Kidney (tissue), 14 donors: Measurements from ENCODE around the gene PFKFB4. TPM values are rescaled to one million over a fixed set of nuclear protein-coding genes. Genes with fewer than 3 reads are reported as not detected.

Source experiments
- DNase-seq, 5 donors: peaks; one replicate each; pipeline ENCODE4 v3.0.0-alpha.2; 2013 to 2020
- FAIRE-seq: peaks from 2 replicates; lab custom pipeline; 2012; peaks lifted over from hg19 to GRCh38; lab: Jason Lieb, UNC
- H3K27ac ChIP-seq, 2 donors: one replicate each; pipeline ENCODE4 v1.7.0; 2013; ENCODE audit warnings: low read depth in 2 of 2, low read length in 2 of 2, inconsistent platforms in 1 of 2
- H3K27me3 ChIP-seq: one replicate; pipeline ENCODE4 v1.7.1; 2013; ENCODE audit warnings: low read length, inconsistent platforms; ENCODE audit not compliant: control insufficient read depth, insufficient read depth
- H3K36me3 ChIP-seq, 3 donors: one replicate each; pipeline versions ENCODE4 v1.7.0 to v1.7.1; 2013; ENCODE audit warnings: low read length in 3 of 3, control low read depth in 1 of 3, inconsistent platforms in 1 of 3; ENCODE audit not compliant: insufficient read depth in 3 of 3, control insufficient read depth in 2 of 3
- H3K4me1 ChIP-seq, 3 donors: one replicate each; pipeline versions ENCODE4 v1.7.0 to v1.7.1; 2013; ENCODE audit warnings: low read length in 3 of 3, inconsistent platforms in 1 of 3, low read depth in 1 of 3; ENCODE audit not compliant: control insufficient read depth in 2 of 3, insufficient read depth in 2 of 3
- H3K4me3 ChIP-seq, 3 donors: one replicate each; pipeline versions ENCODE4 v1.7.0 to v1.8.1; 2013; ENCODE audit warnings: low read length in 3 of 3, control low read depth in 1 of 3, inconsistent platforms in 1 of 3
- H3K9ac ChIP-seq, 3 donors: one replicate each; pipeline versions ENCODE4 v1.7.0 to v1.7.1; 2013; ENCODE audit warnings: low read length in 3 of 3, control low read depth in 1 of 3, inconsistent platforms in 1 of 3
- H3K9me3 ChIP-seq, 3 donors: one replicate each; pipeline versions ENCODE4 v1.7.0 to v1.7.1; 2013; ENCODE audit warnings: low read length in 3 of 3, control low read depth in 1 of 3, inconsistent platforms in 1 of 3; ENCODE audit not compliant: control insufficient read depth in 2 of 3, insufficient read depth in 1 of 3
- intact Hi-C: fragments of 100-400 bp; cut with DNase I; formaldehyde crosslinking; loops from one replicate; pipeline ENCODE4 v1.11.1; 2022
- polyA plus RNA-seq: library from polyadenylated mRNA; stranded (reverse); fragments of 350-450 nt; fragmentation: Illumina TruSeq; extraction: RNeasy Lipid Tissue Mini Kit (QIAGEN cat#74804); gene quantifications from one replicate; pipeline ENCODE4 v1.2.3, GENCODE V29; 2014; ENCODE audit warnings: low read depth, low replicate concordance; ENCODE audit not compliant: insufficient read depth
- total RNA-seq: library from RNA; stranded (reverse); fragmentation: NEBNext Ultra II Directional; extraction: Animal tissue kit (Norgen Biotek cat#: 25700); gene quantifications from one replicate; pipeline ENCODE4 v1.2.1, GENCODE V29; 2021
- TF ChIP-seq, protein P1 (sequence below): IDR thresholded peaks from 3 replicates; pipeline ENCODE4 v1.5.1; 2012; ENCODE audit warnings: mild to moderate bottlenecking, moderate library complexity, borderline replicate concordance; ENCODE audit not compliant: insufficient read depth; ENCODE audit errors: extremely low read depth
- donor health status: control.
- donor health status: control.
- donor health status: control.
- donor health status: control.
- donor health status: control.
- donor health status: DM: yes; HTN: yes; CAD: no.
- donor health status: Normal renal cell carcinoma (clear cell type).

PFKFB4 gene
- total and polyA plus RNA-seq, 2 donors from 2014 or later, result 2.1 to 4.6 TPM

DNA sequence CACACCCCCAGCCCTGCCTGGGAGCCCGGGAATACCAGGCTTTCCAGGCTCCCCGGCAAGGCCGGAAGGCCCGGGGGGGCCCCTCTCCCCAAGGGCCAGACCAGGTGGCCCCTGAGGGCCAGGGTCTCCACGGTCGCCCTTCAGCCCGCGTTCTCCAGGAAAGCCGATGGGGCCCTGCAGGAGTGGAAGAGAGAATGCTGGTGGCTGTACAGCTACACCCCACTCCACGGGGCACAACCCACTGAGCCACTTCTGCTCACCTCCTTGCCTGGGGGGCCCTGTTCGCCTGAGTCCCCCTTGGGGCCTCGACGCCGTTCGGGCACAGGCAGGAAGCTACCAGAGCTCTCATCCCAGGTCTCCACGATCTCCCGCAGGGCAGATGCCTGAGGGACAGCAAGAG, 18.8 kb upstream of the PFKFB4 start:
- Histone ChIP-seq H3K9me3 (no peaks in the 10 kb centered on the region), H3K4me3 (no peak overlapping the region), H3K27me3 (no peaks in the 10 kb centered on the region), H3K9ac (no peak overlapping the region), H3K27ac (no peak overlapping the region), H3K4me1 (no peaks in the 10 kb centered on the region), H3K36me3 (peaks cover 0 to 2% (median 0%) of the 10 kb centered on the region in 3 donors)
- intact Hi-C loops, result no loop called here
- FAIRE-seq (no peak), DNase-seq (no peak)
- TF ChIP-seq, protein P1, sequence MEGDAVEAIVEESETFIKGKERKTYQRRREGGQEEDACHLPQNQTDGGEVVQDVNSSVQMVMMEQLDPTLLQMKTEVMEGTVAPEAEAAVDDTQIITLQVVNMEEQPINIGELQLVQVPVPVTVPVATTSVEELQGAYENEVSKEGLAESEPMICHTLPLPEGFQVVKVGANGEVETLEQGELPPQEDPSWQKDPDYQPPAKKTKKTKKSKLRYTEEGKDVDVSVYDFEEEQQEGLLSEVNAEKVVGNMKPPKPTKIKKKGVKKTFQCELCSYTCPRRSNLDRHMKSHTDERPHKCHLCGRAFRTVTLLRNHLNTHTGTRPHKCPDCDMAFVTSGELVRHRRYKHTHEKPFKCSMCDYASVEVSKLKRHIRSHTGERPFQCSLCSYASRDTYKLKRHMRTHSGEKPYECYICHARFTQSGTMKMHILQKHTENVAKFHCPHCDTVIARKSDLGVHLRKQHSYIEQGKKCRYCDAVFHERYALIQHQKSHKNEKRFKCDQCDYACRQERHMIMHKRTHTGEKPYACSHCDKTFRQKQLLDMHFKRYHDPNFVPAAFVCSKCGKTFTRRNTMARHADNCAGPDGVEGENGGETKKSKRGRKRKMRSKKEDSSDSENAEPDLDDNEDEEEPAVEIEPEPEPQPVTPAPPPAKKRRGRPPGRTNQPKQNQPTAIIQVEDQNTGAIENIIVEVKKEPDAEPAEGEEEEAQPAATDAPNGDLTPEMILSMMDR, result no peak

DNA sequence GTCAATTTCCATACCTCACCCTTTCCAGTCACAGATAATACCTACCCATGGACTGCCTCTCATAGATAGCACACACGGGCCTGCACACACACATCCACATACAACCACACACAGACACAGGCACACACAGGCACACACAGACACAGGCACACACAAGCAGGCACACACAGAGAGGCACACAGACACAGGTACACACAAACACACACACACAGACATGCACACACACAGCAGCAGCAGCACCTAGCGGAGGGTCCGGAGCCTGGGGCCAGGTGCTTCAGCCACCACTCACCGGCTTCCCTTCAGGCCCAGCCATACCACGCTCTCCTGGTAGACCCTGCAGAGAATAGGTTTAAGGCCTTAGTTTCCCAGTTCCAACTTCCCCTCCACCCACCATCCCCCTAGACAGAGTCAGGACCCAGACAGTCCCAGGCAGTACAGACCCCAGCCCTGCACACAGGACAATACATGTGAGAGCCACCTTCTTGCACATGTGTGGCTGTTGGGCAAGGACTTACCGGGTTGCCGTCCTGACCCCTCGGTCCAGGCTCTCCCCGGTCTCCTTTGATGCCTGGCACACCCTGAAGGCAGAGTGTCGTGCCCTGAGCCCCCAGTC, 17.5 kb upstream of the PFKFB4 start:
- intact Hi-C loops, result no loop called here
- Histone ChIP-seq H3K9ac (no peak overlapping the region), H3K4me3 (no peak overlapping the region), H3K9me3 (no peaks in the 10 kb centered on the region), H3K27ac (no peak overlapping the region), H3K27me3 (no peaks in the 10 kb centered on the region), H3K36me3 (peaks cover 0 to 2% (median 0%) of the 10 kb centered on the region in 3 donors), H3K4me1 (no peaks in the 10 kb centered on the region)
- DNase-seq, result no peak
- TF ChIP-seq, protein P1, result no peak
- no peak for FAIRE-seq

DNA sequence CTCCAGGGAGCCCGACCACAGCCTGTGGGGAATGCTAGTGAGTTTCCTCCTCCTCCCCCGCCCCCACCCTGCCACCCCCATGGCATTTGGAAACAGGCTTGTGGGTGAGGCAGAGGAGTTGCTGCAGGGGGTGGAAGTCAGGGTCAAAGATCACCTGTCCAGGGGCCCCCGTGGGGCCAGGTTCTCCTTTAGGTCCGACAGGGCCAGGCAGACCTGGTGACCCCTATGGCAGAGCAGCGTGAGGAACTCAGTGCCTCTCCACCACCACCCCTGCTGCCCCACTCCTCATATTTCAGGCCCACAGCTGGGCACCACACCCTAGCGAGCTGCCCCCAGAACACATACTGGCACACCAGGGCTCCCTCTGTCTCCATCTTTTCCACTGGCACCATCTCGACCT, 15.9 kb upstream of the PFKFB4 start:
- Histone ChIP-seq H3K27me3 (no peaks in the 10 kb centered on the region), H3K36me3 (peaks cover 0 to 2% (median 0%) of the 10 kb centered on the region in 3 donors), H3K9me3 (no peaks in the 10 kb centered on the region), H3K27ac (no peak overlapping the region), H3K4me1 (no peaks in the 10 kb centered on the region), H3K9ac (no peak overlapping the region), H3K4me3 (no peak overlapping the region)
- intact Hi-C loops, result no loop called here
- DNase-seq (no peak), FAIRE-seq (no peak)
- TF ChIP-seq, protein P1, result no peak

DNA sequence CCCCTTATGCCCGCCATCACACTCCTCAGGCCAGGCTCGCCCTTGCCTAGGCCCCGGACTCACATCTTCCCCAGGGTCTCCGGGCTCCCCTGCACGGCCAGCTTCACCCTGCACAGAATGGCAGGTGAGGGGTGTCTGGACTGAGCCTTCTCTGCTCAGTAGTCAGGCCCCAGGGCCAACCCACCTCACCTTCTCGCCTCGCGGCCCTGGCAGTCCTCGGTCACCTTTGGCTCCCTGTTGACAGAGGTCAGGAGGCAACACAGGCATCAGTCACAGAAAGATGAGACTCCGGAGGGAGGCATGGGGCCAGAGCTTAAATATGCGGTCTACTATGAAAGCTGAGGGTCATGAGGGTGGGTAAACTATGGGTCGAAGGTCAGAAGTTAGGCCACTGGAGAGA, 15.3 kb upstream of the PFKFB4 start:
- Histone ChIP-seq H3K27ac (no peak overlapping the region), H3K4me1 (no peaks in the 10 kb centered on the region), H3K9ac (no peak overlapping the region), H3K36me3 (no peaks in the 10 kb centered on the region), H3K27me3 (no peaks in the 10 kb centered on the region), H3K9me3 (no peaks in the 10 kb centered on the region), H3K4me3 (no peak overlapping the region)
- FAIRE-seq (no peak), DNase-seq (no peak)
- intact Hi-C loops, result no loop called here
- TF ChIP-seq, protein P1, result no peak
